SK-N-SH treated with all-trans-retinoic acid at 6 μM for 48 hours (cell line): ENCODE results near the gene ARID5A.

Experiments
- BACH2 ChIP-seq: fragments of 250-450 bp; sonication (Bioruptor Pico); IDR thresholded peaks from 2 replicates; pipeline ENCODE4 v1.9.0; 2021; ENCODE audit warnings: mild to moderate bottlenecking, borderline replicate concordance
- ESRRG ChIP-seq: fragments of 250-450 bp; sonication (Bioruptor Pico); IDR thresholded peaks from 2 replicates; pipeline ENCODE4 v1.6.1; 2021; ENCODE audit warnings: mild to moderate bottlenecking
- OSR1 ChIP-seq: fragments of 250-450 bp; sonication (Bioruptor Pico); IDR thresholded peaks from 2 replicates; pipeline ENCODE4 v1.8.0; 2022; ENCODE audit warnings: moderate library complexity, mild to moderate bottlenecking, inconsistent platforms
- TF ChIP-seq, protein P1 (sequence below): fragments of 250-450 bp; sonication (Bioruptor Pico); IDR thresholded peaks from 2 replicates; pipeline ENCODE4 v1.8.0; 2020; ENCODE audit warnings: mild to moderate bottlenecking, moderate library complexity, borderline replicate concordance
- TF ChIP-seq, protein P2 (sequence below): fragments of 250-450 bp; sonication (Bioruptor Pico); IDR thresholded peaks from 2 replicates; pipeline ENCODE4 v1.5.1; 2021; ENCODE audit warnings: mild to moderate bottlenecking, moderate library complexity
- TF ChIP-seq, protein P3 (sequence below): fragments of 250-450 bp; sonication (Bioruptor Pico); IDR thresholded peaks from 2 replicates; pipeline ENCODE4 v1.5.0; 2020; ENCODE audit warnings: mild to moderate bottlenecking, moderate library complexity

DNA sequence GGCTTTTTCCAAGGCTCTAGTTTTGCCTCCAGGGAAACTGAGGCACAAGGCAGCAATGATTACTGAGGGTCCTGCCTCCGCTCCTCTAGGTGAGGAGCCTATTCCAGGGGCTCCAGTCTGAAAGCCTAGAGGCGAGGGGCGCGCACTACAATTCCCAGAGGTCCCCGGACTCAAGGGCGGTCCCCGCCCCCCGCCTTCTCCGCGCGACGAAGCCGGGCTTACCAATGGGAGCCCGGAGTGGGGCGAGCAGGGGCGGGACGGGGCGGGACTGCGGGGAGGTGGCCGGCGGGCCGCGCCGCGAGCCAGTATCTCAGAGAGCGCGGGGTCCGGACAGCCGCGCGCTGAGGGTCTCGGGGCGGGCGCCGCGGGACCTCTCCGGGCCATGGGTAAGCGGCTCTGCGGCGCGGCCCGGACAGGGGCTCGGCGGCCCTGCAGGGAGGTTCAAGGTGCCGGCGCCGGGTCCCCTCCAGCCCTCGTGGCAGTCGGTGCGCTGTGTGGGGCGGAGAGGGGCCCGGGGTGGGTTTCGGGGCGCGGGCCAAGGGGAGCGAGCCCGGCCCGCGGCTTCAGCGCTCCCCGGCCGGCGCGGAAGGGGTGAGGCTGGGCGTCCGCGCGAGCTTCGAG lies at the start of gene ARID5A:
- TF ChIP-seq, protein P1, sequence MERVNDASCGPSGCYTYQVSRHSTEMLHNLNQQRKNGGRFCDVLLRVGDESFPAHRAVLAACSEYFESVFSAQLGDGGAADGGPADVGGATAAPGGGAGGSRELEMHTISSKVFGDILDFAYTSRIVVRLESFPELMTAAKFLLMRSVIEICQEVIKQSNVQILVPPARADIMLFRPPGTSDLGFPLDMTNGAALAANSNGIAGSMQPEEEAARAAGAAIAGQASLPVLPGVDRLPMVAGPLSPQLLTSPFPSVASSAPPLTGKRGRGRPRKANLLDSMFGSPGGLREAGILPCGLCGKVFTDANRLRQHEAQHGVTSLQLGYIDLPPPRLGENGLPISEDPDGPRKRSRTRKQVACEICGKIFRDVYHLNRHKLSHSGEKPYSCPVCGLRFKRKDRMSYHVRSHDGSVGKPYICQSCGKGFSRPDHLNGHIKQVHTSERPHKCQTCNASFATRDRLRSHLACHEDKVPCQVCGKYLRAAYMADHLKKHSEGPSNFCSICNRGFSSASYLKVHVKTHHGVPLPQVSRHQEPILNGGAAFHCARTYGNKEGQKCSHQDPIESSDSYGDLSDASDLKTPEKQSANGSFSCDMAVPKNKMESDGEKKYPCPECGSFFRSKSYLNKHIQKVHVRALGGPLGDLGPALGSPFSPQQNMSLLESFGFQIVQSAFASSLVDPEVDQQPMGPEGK (CRISPR knock-in tag) = no peak
- TF ChIP-seq, protein P2, sequence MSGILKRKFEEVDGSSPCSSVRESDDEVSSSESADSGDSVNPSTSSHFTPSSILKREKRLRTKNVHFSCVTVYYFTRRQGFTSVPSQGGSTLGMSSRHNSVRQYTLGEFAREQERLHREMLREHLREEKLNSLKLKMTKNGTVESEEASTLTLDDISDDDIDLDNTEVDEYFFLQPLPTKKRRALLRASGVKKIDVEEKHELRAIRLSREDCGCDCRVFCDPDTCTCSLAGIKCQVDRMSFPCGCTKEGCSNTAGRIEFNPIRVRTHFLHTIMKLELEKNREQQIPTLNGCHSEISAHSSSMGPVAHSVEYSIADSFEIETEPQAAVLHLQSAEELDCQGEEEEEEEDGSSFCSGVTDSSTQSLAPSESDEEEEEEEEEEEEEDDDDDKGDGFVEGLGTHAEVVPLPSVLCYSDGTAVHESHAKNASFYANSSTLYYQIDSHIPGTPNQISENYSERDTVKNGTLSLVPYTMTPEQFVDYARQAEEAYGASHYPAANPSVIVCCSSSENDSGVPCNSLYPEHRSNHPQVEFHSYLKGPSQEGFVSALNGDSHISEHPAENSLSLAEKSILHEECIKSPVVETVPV (CRISPR knock-in tag) = no peak
- TF ChIP-seq ESRRG = no peak
- TF ChIP-seq, protein P3, sequence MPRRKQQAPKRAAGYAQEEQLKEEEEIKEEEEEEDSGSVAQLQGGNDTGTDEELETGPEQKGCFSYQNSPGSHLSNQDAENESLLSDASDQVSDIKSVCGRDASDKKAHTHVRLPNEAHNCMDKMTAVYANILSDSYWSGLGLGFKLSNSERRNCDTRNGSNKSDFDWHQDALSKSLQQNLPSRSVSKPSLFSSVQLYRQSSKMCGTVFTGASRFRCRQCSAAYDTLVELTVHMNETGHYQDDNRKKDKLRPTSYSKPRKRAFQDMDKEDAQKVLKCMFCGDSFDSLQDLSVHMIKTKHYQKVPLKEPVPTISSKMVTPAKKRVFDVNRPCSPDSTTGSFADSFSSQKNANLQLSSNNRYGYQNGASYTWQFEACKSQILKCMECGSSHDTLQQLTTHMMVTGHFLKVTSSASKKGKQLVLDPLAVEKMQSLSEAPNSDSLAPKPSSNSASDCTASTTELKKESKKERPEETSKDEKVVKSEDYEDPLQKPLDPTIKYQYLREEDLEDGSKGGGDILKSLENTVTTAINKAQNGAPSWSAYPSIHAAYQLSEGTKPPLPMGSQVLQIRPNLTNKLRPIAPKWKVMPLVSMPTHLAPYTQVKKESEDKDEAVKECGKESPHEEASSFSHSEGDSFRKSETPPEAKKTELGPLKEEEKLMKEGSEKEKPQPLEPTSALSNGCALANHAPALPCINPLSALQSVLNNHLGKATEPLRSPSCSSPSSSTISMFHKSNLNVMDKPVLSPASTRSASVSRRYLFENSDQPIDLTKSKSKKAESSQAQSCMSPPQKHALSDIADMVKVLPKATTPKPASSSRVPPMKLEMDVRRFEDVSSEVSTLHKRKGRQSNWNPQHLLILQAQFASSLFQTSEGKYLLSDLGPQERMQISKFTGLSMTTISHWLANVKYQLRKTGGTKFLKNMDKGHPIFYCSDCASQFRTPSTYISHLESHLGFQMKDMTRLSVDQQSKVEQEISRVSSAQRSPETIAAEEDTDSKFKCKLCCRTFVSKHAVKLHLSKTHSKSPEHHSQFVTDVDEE (CRISPR knock-in tag) = no peak
- no peak for TF ChIP-seq BACH2
- no peak for TF ChIP-seq OSR1 (CRISPR knock-in tag)
